ENCODE results near the gene ANP32A. TPM values are rescaled to one million over a fixed set of nuclear protein-coding genes. Genes with fewer than 3 reads are reported as not detected.
A peak's percentile ranks its signal among the peaks of the same experiment; 100 is the strongest.

The ANP32A gene
- total RNA-seq, 1 donor from 2014 or later: 248 TPM

DNA sequence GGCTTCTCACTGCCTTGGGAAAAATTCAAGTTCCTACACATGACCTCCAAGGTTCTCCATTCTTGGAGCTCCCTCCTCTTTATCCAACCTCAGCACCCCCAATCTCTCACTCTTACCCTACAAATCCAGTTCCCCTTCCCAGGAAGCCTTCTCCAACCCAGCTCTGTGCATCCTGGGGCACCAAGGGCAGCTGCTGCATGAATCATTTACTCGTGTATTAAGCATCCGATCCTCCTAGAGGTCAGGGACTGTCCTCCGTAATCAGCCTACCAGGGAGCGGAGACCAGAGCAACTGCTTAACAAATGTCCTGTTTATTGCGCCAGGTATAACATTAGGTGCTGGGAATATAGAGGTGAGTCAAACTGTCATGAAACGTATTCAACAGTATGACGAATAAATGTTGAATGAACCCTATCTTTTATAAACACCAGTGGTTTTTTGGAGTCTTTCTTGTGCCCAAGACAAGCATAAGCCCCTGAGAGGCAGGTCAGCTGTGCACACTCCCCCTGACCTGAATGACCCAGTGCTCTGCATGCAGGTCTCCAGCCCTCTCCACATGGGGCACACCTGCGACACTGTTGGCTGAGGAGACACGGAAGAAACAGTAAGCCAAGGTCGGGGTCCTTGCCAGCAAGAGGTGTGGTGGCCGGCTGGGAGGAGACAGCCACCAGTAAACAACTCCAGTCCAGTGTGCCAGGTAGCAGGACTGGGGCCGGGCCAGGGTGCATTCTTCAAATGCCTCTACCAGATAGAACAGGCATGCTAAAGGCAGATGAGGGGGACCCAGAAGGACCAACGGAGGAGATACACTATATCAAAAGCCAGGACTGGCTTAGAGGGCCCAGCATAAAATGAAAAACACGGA, 27.6 kb downstream of the ANP32A start:
- Mint-ChIP-seq H3K9me3 (ENCODE audit: unreplicated experiment) (no peaks in the 10 kb centered on the region), H3K4me1 (ENCODE audit: unreplicated experiment) (peaks cover 94% of the 10 kb centered on the region), H3K4me3 (ENCODE audit: unreplicated experiment) (peak overlapping the region; percentile 67), H3K36me3 (ENCODE audit: low read depth, unreplicated experiment) (peaks cover 19% of the 10 kb centered on the region), H3K27ac (ENCODE audit: unreplicated experiment) (peak overlapping the region; percentile 75), H3K27me3 (ENCODE audit: unreplicated experiment) (peaks cover 6% of the 10 kb centered on the region)
- TF ChIP-seq, protein P1, sequence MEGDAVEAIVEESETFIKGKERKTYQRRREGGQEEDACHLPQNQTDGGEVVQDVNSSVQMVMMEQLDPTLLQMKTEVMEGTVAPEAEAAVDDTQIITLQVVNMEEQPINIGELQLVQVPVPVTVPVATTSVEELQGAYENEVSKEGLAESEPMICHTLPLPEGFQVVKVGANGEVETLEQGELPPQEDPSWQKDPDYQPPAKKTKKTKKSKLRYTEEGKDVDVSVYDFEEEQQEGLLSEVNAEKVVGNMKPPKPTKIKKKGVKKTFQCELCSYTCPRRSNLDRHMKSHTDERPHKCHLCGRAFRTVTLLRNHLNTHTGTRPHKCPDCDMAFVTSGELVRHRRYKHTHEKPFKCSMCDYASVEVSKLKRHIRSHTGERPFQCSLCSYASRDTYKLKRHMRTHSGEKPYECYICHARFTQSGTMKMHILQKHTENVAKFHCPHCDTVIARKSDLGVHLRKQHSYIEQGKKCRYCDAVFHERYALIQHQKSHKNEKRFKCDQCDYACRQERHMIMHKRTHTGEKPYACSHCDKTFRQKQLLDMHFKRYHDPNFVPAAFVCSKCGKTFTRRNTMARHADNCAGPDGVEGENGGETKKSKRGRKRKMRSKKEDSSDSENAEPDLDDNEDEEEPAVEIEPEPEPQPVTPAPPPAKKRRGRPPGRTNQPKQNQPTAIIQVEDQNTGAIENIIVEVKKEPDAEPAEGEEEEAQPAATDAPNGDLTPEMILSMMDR (IDR thresholded peaks at IDR 0.05; ENCODE audit: unreplicated experiment): no peak
- no peak for DNase-seq (ENCODE audit: low spot score)

GRCh38 chr15:68791431-68792283, 29.0 kb downstream of the ANP32A start:
- TF ChIP-seq, protein P1 (IDR thresholded peaks at IDR 0.05; ENCODE audit: unreplicated experiment): no peak
- H3K27ac Mint-ChIP-seq (ENCODE audit: unreplicated experiment): peak overlapping the region; percentile 83
- no peak for DNase-seq (ENCODE audit: low spot score)
- H3K4me1 Mint-ChIP-seq (ENCODE audit: unreplicated experiment): peaks cover 85% of the 10 kb centered on the region
- H3K4me3 Mint-ChIP-seq (ENCODE audit: unreplicated experiment): peak overlapping the region; percentile 6
- peaks cover 22% of the 10 kb centered on the region for H3K36me3 Mint-ChIP-seq (ENCODE audit: low read depth, unreplicated experiment)
- H3K27me3 Mint-ChIP-seq (ENCODE audit: unreplicated experiment): peaks cover 8% of the 10 kb centered on the region
- no peaks in the 10 kb centered on the region for H3K9me3 Mint-ChIP-seq (ENCODE audit: unreplicated experiment)

- TF ChIP-seq, protein P1 (IDR thresholded peaks at IDR 0.05; ENCODE audit: unreplicated experiment): no peak
- Mint-ChIP-seq H3K4me1 (ENCODE audit: unreplicated experiment) (peaks cover 80% of the 10 kb centered on the region), H3K27me3 (ENCODE audit: unreplicated experiment) (peaks cover 8% of the 10 kb centered on the region), H3K36me3 (ENCODE audit: low read depth, unreplicated experiment) (peaks cover 24% of the 10 kb centered on the region), H3K27ac (ENCODE audit: unreplicated experiment) (peak overlapping the region; percentile 59), H3K4me3 (ENCODE audit: unreplicated experiment) (peak overlapping the region; percentile 25), H3K9me3 (ENCODE audit: unreplicated experiment) (no peaks in the 10 kb centered on the region)
- DNase-seq (ENCODE audit: low spot score): no peak
These were observed 29.8 kb downstream of the ANP32A start for GRCh38 chr15:68790910-68791309.

DNA sequence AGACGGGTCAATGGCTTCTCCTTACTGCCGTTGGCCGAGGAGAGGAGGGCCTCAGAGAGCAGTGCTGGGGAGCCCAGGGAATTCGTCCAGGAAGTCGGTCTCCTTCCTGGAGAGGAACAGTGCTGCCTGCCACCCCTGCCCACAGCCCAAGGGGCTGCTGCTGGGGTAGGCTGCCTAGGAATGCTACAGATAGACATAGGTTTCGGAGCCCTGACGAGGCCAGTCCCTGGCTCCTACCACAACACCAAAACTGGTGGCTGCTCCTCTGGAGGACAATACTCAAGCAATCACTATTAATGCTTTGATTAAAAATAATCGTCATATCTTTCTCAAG, 30.5 kb downstream of the ANP32A start:
- H3K4me3 Mint-ChIP-seq (ENCODE audit: unreplicated experiment): peak overlapping the region; percentile 25
- peaks cover 80% of the 10 kb centered on the region for H3K4me1 Mint-ChIP-seq (ENCODE audit: unreplicated experiment)
- no peak for DNase-seq (ENCODE audit: low spot score)
- peak overlapping the region; percentile 90 for H3K27ac Mint-ChIP-seq (ENCODE audit: unreplicated experiment)
- H3K27me3 Mint-ChIP-seq (ENCODE audit: unreplicated experiment): peaks cover 6% of the 10 kb centered on the region
- TF ChIP-seq, protein P1 (IDR thresholded peaks at IDR 0.05; ENCODE audit: unreplicated experiment): no peak
- no peaks in the 10 kb centered on the region for H3K9me3 Mint-ChIP-seq (ENCODE audit: unreplicated experiment)
- H3K36me3 Mint-ChIP-seq (ENCODE audit: low read depth, unreplicated experiment): peaks cover 30% of the 10 kb centered on the region

Measured in endothelial cell (in vitro differentiated cells).